Measurements from ENCODE around the gene PRKN. TPM values are rescaled to one million over a fixed set of nuclear protein-coding genes. Genes with fewer than 3 reads are reported as not detected.
A peak's percentile ranks its signal among the peaks of the same experiment; 100 is the strongest.

PRKN gene
- total and polyA plus RNA-seq, 2 donors (not counting 1 experiment from before 2014, with no cell fraction given), result 0.43 to 4.6 TPM

- H3K27ac ChIP-seq (ENCODE audit: insufficient read depth, low read length), result no peak overlapping the region
- no peak overlapping the region for H3K4me3 ChIP-seq (replicated peaks in 1 of 4; ENCODE audit: control extremely low read depth in 1 of 4, insufficient read depth in 1 of 4, low read depth in 3 of 4, low read length in 4 of 4)
- no peaks in the 10 kb centered on the region for H4K20me1 ChIP-seq (ENCODE audit: control insufficient read depth, extremely low read depth, insufficient read depth, low read length)
- TF ChIP-seq CTCF (conservative IDR thresholded peaks at IDR 0.05 in 1 of 2, IDR thresholded peaks at IDR 0.05 in 1 of 2; ENCODE audit: low read depth in 1 of 2, low read length in 2 of 2), result no peak
- TF ChIP-seq EZH2 (IDR thresholded peaks at IDR 0.05; ENCODE audit: low read length, missing control alignments), result no peak
- H2AFZ ChIP-seq (ENCODE audit: low read length), result no peak overlapping the region
- no peaks in the 10 kb centered on the region for H3K36me3 ChIP-seq (ENCODE audit: control insufficient read depth, insufficient read depth, low read length)
- no peaks in the 10 kb centered on the region for H3K79me2 ChIP-seq (ENCODE audit: control insufficient read depth, insufficient read depth, low read length)
- H3K4me2 ChIP-seq (ENCODE audit: extremely low read depth, insufficient read depth, low read length), result no peak overlapping the region
- no peak for DNase-seq (ENCODE audit: low read depth in 2 of 2)
- no peaks in the 10 kb centered on the region for H3K9me3 ChIP-seq (ENCODE audit: control insufficient read depth, insufficient read depth, low read depth, low read length)
- H3K4me1 ChIP-seq (ENCODE audit: control insufficient read depth, extremely low read depth, insufficient read depth, low read length), result no peaks in the 10 kb centered on the region
- H3K27me3 ChIP-seq (ENCODE audit: control insufficient read depth, insufficient read depth, low read length), result no peaks in the 10 kb centered on the region
- no peak overlapping the region for H3K9ac ChIP-seq (ENCODE audit: insufficient read depth, low read length)
Measured at GRCh38 chr6:162620073-162620472, 107.5 kb downstream of the PRKN start.

- no peaks in the 10 kb centered on the region for H3K27me3 ChIP-seq (ENCODE audit: control insufficient read depth, insufficient read depth, low read length)
- no peaks in the 10 kb centered on the region for H3K79me2 ChIP-seq (ENCODE audit: control insufficient read depth, insufficient read depth, low read length)
- H3K9ac ChIP-seq (ENCODE audit: insufficient read depth, low read length), result no peak overlapping the region
- no peaks in the 10 kb centered on the region for H3K9me3 ChIP-seq (ENCODE audit: control insufficient read depth, insufficient read depth, low read depth, low read length)
- H3K4me3 ChIP-seq (replicated peaks in 1 of 4; ENCODE audit: control extremely low read depth in 1 of 4, insufficient read depth in 1 of 4, low read depth in 3 of 4, low read length in 4 of 4), result no peak overlapping the region
- no peak overlapping the region for H2AFZ ChIP-seq (ENCODE audit: low read length)
- H3K4me1 ChIP-seq (ENCODE audit: control insufficient read depth, extremely low read depth, insufficient read depth, low read length), result no peaks in the 10 kb centered on the region
- TF ChIP-seq EZH2 (IDR thresholded peaks at IDR 0.05; ENCODE audit: low read length, missing control alignments) (no peak), CTCF (conservative IDR thresholded peaks at IDR 0.05 in 1 of 2, IDR thresholded peaks at IDR 0.05 in 1 of 2; ENCODE audit: low read depth in 1 of 2, low read length in 2 of 2) (no peak)
- H3K27ac ChIP-seq (ENCODE audit: insufficient read depth, low read length), result no peak overlapping the region
- no peaks in the 10 kb centered on the region for H4K20me1 ChIP-seq (ENCODE audit: control insufficient read depth, extremely low read depth, insufficient read depth, low read length)
- no peak for DNase-seq (ENCODE audit: low read depth in 2 of 2)
- no peak overlapping the region for H3K4me2 ChIP-seq (ENCODE audit: extremely low read depth, insufficient read depth, low read length)
- H3K36me3 ChIP-seq (ENCODE audit: control insufficient read depth, insufficient read depth, low read length), result no peaks in the 10 kb centered on the region
Measured at GRCh38 chr6:162618448-162619002, 109.0 kb downstream of the PRKN start.

GRCh38 chr6:162615016-162615705 is 112.4 kb downstream of the PRKN start:
- Histone ChIP-seq H3K9me3 (ENCODE audit: control insufficient read depth, insufficient read depth, low read depth, low read length) (no peaks in the 10 kb centered on the region), H3K27ac (ENCODE audit: insufficient read depth, low read length) (no peak overlapping the region), H3K27me3 (ENCODE audit: control insufficient read depth, insufficient read depth, low read length) (no peaks in the 10 kb centered on the region), H3K4me3 (replicated peaks in 1 of 4; ENCODE audit: control extremely low read depth in 1 of 4, insufficient read depth in 1 of 4, low read depth in 3 of 4, low read length in 4 of 4) (no peak overlapping the region), H2AFZ (ENCODE audit: low read length) (no peak overlapping the region), H3K9ac (ENCODE audit: insufficient read depth, low read length) (no peak overlapping the region), H3K79me2 (ENCODE audit: control insufficient read depth, insufficient read depth, low read length) (no peaks in the 10 kb centered on the region), H3K4me2 (ENCODE audit: extremely low read depth, insufficient read depth, low read length) (no peak overlapping the region), H4K20me1 (ENCODE audit: control insufficient read depth, extremely low read depth, insufficient read depth, low read length) (no peaks in the 10 kb centered on the region), H3K4me1 (ENCODE audit: control insufficient read depth, extremely low read depth, insufficient read depth, low read length) (no peaks in the 10 kb centered on the region), H3K36me3 (ENCODE audit: control insufficient read depth, insufficient read depth, low read length) (no peaks in the 10 kb centered on the region)
- TF ChIP-seq EZH2 (IDR thresholded peaks at IDR 0.05; ENCODE audit: low read length, missing control alignments), result no peak
- TF ChIP-seq CTCF (conservative IDR thresholded peaks at IDR 0.05 in 1 of 2, IDR thresholded peaks at IDR 0.05 in 1 of 2; ENCODE audit: low read depth in 1 of 2, low read length in 2 of 2), result no peak
- DNase-seq (ENCODE audit: low read depth in 2 of 2), result peak in 1 of 2 donors; percentile 88

Data from fibroblast of lung (primary cell).